ENCODE data around the gene SPAG4.

Gene SPAG4

GRCh38 chr20:35587436-35587835 lies 28.2 kb upstream of the SPAG4 start:
- no peak for DNase-seq (ENCODE audit: extremely low read depth, low read depth)
- TF ChIP-seq, protein P1, sequence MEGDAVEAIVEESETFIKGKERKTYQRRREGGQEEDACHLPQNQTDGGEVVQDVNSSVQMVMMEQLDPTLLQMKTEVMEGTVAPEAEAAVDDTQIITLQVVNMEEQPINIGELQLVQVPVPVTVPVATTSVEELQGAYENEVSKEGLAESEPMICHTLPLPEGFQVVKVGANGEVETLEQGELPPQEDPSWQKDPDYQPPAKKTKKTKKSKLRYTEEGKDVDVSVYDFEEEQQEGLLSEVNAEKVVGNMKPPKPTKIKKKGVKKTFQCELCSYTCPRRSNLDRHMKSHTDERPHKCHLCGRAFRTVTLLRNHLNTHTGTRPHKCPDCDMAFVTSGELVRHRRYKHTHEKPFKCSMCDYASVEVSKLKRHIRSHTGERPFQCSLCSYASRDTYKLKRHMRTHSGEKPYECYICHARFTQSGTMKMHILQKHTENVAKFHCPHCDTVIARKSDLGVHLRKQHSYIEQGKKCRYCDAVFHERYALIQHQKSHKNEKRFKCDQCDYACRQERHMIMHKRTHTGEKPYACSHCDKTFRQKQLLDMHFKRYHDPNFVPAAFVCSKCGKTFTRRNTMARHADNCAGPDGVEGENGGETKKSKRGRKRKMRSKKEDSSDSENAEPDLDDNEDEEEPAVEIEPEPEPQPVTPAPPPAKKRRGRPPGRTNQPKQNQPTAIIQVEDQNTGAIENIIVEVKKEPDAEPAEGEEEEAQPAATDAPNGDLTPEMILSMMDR (IDR thresholded peaks at IDR 0.05; ENCODE audit: low read depth, low read length, missing control alignments) = no peak
- H3K4me3 ChIP-seq (replicated peaks; ENCODE audit: low read depth, low read length) = no peak overlapping the region

- TF ChIP-seq, protein P1 (IDR thresholded peaks at IDR 0.05; ENCODE audit: low read depth, low read length, missing control alignments) = no peak
Measured at GRCh38 chr20:35588397-35588796, 27.2 kb upstream of the SPAG4 start.

GRCh38 chr20:35592339-35592974 lies 23.2 kb upstream of the SPAG4 start:
- DNase-seq (ENCODE audit: extremely low read depth, low read depth) = no peak
- no peak overlapping the region for H3K4me3 ChIP-seq (replicated peaks; ENCODE audit: low read depth, low read length)
- TF ChIP-seq, protein P1 (IDR thresholded peaks at IDR 0.05; ENCODE audit: low read depth, low read length, missing control alignments) = no peak

More at GRCh38 chr20:35588397-35588796, 27.2 kb upstream of the SPAG4 start:
- H3K4me3 ChIP-seq (replicated peaks; ENCODE audit: low read depth, low read length) = no peak overlapping the region
- no peak for DNase-seq (ENCODE audit: extremely low read depth, low read depth)

GRCh38 chr20:35595456-35595855 lies 20.2 kb upstream of the SPAG4 start:
- H3K4me3 ChIP-seq (replicated peaks; ENCODE audit: low read depth, low read length) = no peak overlapping the region
- DNase-seq (ENCODE audit: extremely low read depth, low read depth) = no peak
- TF ChIP-seq, protein P1 (IDR thresholded peaks at IDR 0.05; ENCODE audit: low read depth, low read length, missing control alignments) = no peak

DNA sequence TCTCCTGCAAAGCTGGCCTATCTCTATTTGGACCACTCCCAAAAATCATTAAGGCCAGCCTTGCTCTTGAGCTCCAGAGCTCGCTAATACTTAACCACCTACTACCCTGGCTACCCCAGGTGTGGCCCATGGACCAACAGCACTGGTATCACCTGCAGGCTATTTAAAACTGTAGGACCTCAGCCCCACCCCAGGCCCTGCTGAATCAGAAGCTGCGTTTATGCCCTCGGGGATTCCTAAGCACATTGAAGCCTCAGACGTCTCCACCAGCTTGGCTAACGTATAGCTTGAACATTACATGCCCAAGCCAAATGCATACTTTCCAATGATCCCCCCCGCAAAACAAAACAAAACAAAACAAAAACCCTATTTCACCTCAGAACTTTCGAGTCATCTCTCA lies 19.7 kb upstream of the SPAG4 start:
- TF ChIP-seq, protein P1 (IDR thresholded peaks at IDR 0.05; ENCODE audit: low read depth, low read length, missing control alignments) = no peak
- DNase-seq (ENCODE audit: extremely low read depth, low read depth) = no peak
- H3K4me3 ChIP-seq (replicated peaks; ENCODE audit: low read depth, low read length) = no peak overlapping the region

DNA sequence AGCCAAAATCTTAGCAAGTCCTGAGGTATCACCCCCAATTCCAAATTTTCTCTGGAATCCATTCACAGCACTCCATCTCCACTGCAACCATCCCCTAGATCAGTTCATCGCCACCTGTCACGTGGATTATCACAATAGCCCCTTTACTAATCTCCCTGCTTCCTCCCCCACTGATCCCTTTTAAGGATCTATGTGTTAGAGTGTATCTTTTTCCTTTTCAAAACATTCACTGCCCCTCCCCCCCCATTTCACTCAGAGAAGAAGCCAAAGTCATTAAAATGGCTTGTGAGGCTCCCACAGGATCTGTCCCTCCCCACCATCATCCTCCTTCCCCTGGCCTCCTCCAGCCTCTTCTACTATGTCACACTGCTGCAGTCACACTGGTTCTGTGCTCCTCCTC lies 18.4 kb upstream of the SPAG4 start:
- H3K4me3 ChIP-seq (replicated peaks; ENCODE audit: low read depth, low read length) = no peak overlapping the region
- TF ChIP-seq, protein P1 (IDR thresholded peaks at IDR 0.05; ENCODE audit: low read depth, low read length, missing control alignments) = no peak
- no peak for DNase-seq (ENCODE audit: extremely low read depth, low read depth)

GRCh38 chr20:35598476-35598875 lies 17.2 kb upstream of the SPAG4 start:
- TF ChIP-seq, protein P1 (IDR thresholded peaks at IDR 0.05; ENCODE audit: low read depth, low read length, missing control alignments) = no peak
- DNase-seq (ENCODE audit: extremely low read depth, low read depth) = no peak
- no peak overlapping the region for H3K4me3 ChIP-seq (replicated peaks; ENCODE audit: low read depth, low read length)

All from HFF-Myc (cell line).